B cell (primary cell): ENCODE results near the gene ZNF831. TPM values are rescaled to one million over a fixed set of nuclear protein-coding genes. Genes with fewer than 3 reads are reported as not detected.

Source experiments
- ATAC-seq: fragments of 200-7000 bp; cut with Tn5 transposase; one replicate; pipeline ENCODE4 v1.10.0; 2021; ENCODE audit warnings: low read depth, mild to moderate bottlenecking, moderate number of reproducible peaks, moderate library complexity
- CTCF ChIA-PET: fragments of 350-600 bp; sonication (Branson Sonifier 250); formaldehyde crosslinking; loops from one replicate; lab custom pipeline; 2021; ENCODE audit warnings: antibody characterized with exemption, inconsistent platforms; lab: Charles Lee
- POLR2A ChIA-PET: fragments of 350-600 bp; sonication (Branson Sonifier 250); formaldehyde crosslinking; loops from one replicate; lab custom pipeline; 2021; ENCODE audit warnings: antibody characterized with exemption; lab: Charles Lee
- DNase-seq: peaks from one replicate; pipeline ENCODE4 v3.0.0; 2013
- H2AFZ ChIP-seq: 2 replicates; pipeline ENCODE4 v1.6.1; 2012; ENCODE audit warnings: mild to moderate bottlenecking, low read depth, low read length; ENCODE audit not compliant: insufficient read depth, poor library complexity, severe bottlenecking
- H3K27ac ChIP-seq, 2 donors: 1 replicate in 1 of 2; 2 replicates in 1 of 2; pipeline ENCODE4 v1.5.1; 2012 to 2013; ENCODE audit warnings: low read length in 2 of 2, mild to moderate bottlenecking in 2 of 2, moderate library complexity in 1 of 2
- H3K27me3 ChIP-seq, 4 experiments: fragments of 200-600 bp in 1 of 4; sonication (generic) in 1 of 4; replicated peaks in 1 of 4; 1 replicate in 2 of 4; 2 replicates in 2 of 4; pipeline versions ENCODE4 v1.6.1 to v1.7.0; 2013 to 2016; ENCODE audit warnings: low read length in 3 of 4, mild to moderate bottlenecking in 2 of 4, mixed read lengths in 1 of 4, moderate library complexity in 1 of 4; ENCODE audit not compliant: insufficient read depth in 4 of 4, control insufficient read depth in 3 of 4; ENCODE audit errors: control extremely low read depth in 1 of 4
- H3K36me3 ChIP-seq, 2 experiments: replicated peaks in 1 of 2; 1 replicate in 1 of 2; 2 replicates in 1 of 2; pipeline versions ENCODE4 v1.6.1 to v1.7.1; 2013; ENCODE audit warnings: low read length in 1 of 2; ENCODE audit not compliant: insufficient read depth in 2 of 2, control insufficient read depth in 1 of 2; ENCODE audit errors: control extremely low read depth in 1 of 2, extremely low read depth in 1 of 2
- H3K4me1 ChIP-seq, 2 donors: fragments of 200-600 bp in 1 of 2; sonication (generic) in 1 of 2; 1 replicate in 1 of 2; 2 replicates in 1 of 2; pipeline versions ENCODE4 v1.5.1 to v1.6.1; 2013 to 2017; ENCODE audit warnings: low read length in 2 of 2; ENCODE audit not compliant: control insufficient read depth in 2 of 2, insufficient read depth in 2 of 2
- H3K4me2 ChIP-seq: replicated peaks from 2 replicates; pipeline ENCODE3; 2012; ENCODE audit warnings: mild to moderate bottlenecking, low read depth, low read length; ENCODE audit not compliant: poor library complexity, severe bottlenecking
- H3K4me3 ChIP-seq, 5 experiments: fragments of 200-600 bp in 1 of 5; sonication (generic) in 1 of 5; 1 replicate in 3 of 5; 2 replicates in 2 of 5; pipeline versions ENCODE4 v1.5.1 to v1.7.0; 2011 to 2016; ENCODE audit warnings: low read length in 4 of 5, mild to moderate bottlenecking in 4 of 5, low read depth in 2 of 5, control low read depth in 1 of 5, moderate library complexity in 1 of 5; ENCODE audit not compliant: insufficient read depth in 1 of 5; ENCODE audit errors: control extremely low read depth in 1 of 5, extremely low read depth in 1 of 5
- H3K79me2 ChIP-seq: fragments of 200-600 bp; sonication (generic); one replicate; pipeline ENCODE4 v1.6.0; 2016; ENCODE audit warnings: low read length; ENCODE audit not compliant: control insufficient read depth, insufficient read depth
- H3K9ac ChIP-seq: fragments of 200-600 bp; sonication (generic); 2 replicates; pipeline ENCODE4 v1.6.1; 2017; ENCODE audit warnings: mild to moderate bottlenecking, low read length, moderate library complexity
- H3K9me3 ChIP-seq, 3 donors: one replicate each; pipeline versions ENCODE4 v1.6.1 to v1.7.1; 2013; ENCODE audit warnings: low read length in 2 of 3; ENCODE audit not compliant: control insufficient read depth in 2 of 3, insufficient read depth in 1 of 3; ENCODE audit errors: control extremely low read depth in 1 of 3
- H4K20me1 ChIP-seq: 2 replicates; pipeline ENCODE4 v1.6.0; 2012; ENCODE audit warnings: mild to moderate bottlenecking, low read length; ENCODE audit not compliant: insufficient read depth, control insufficient read depth, poor library complexity, severe bottlenecking
- H3K27ac Mint-ChIP-seq: one replicate; pipeline ENCODE4 v1.8.0; 2021; ENCODE audit warnings: mixed read lengths
- H3K27me3 Mint-ChIP-seq: one replicate; pipeline ENCODE4 v1.8.0; 2021; ENCODE audit warnings: mixed read lengths
- H3K4me1 Mint-ChIP-seq: one replicate; pipeline ENCODE4 v1.8.0; 2021; ENCODE audit warnings: mixed read lengths
- H3K4me3 Mint-ChIP-seq: one replicate; pipeline ENCODE4 v1.8.0; 2021; ENCODE audit warnings: mixed read lengths
- H3K9me3 Mint-ChIP-seq: one replicate; pipeline ENCODE4 v1.8.0; 2022; ENCODE audit warnings: mixed read lengths; ENCODE audit not compliant: insufficient read depth
- CTCF ChIP-seq: fragments of 200-600 bp; IDR thresholded peaks from one replicate; pipeline ENCODE4 v1.8.0; 2022; ENCODE audit warnings: antibody characterized with exemption, mild to moderate bottlenecking
- EZH2 ChIP-seq: IDR thresholded peaks from 2 replicates; pipeline ENCODE4 v1.6.1; 2012; ENCODE audit warnings: borderline replicate concordance, low read depth, mild to moderate bottlenecking, moderate library complexity, low read length; ENCODE audit not compliant: insufficient read depth, poor library complexity, severe bottlenecking
- WGBS: methylation state at CpG from one replicate; pipeline ENCODE4 v1.1.5; 2013; ENCODE audit warnings: missing lambda C conversion rate; ENCODE audit not compliant: insufficient coverage; 5-methylcytosine and 5-hydroxymethylcytosine counted together
- intact Hi-C: fragments of 100-400 bp; cut with micrococcal nuclease; formaldehyde crosslinking; loops from one replicate; pipeline ENCODE4 v1.10.0; 2022
- polyA plus RNA-seq: library from polyadenylated mRNA; depleted of rRNA; stranded (reverse); fragments of >200 nt; gene quantifications from 2 replicates; pipeline ENCODE4 v1.2.3, GENCODE V29; 2012
- total RNA-seq, 2 donors: library from RNA; stranded (reverse); fragments of 120-200 nt in 1 of 2; gene quantifications; 1 replicate in 1 of 2; 2 replicates in 1 of 2; pipeline versions ENCODE4 v1.2.3 to v1.2.4, GENCODE V29; 2013 to 2022

Gene ZNF831
- total and polyA plus RNA-seq, 2 donors (not counting 1 experiment from before 2014, with no cell fraction given): 1.7 to 14.1 TPM

GRCh38 chr20:59214073-59214472 is 50.5 kb downstream of the ZNF831 start:
- Mint-ChIP-seq H3K4me1 (no peaks in the 10 kb centered on the region), H3K4me3 (no peak overlapping the region), H3K27ac (no peak overlapping the region), H3K9me3 (no peaks in the 10 kb centered on the region), H3K27me3 (no peaks in the 10 kb centered on the region)
- intact Hi-C loops: no loop called here
- WGBS: 100% methylated on average over 3 of the region's 4 CpGs
- Histone ChIP-seq H3K4me3 (no peak overlapping the region), H3K79me2 (no peaks in the 10 kb centered on the region), H3K4me1 (no peaks in the 10 kb centered on the region), H3K9ac (no peak overlapping the region), H4K20me1 (no peaks in the 10 kb centered on the region), H3K27ac (no peak overlapping the region), H3K9me3 (no peaks in the 10 kb centered on the region), H3K27me3 (no peaks in the 10 kb centered on the region), H2AFZ (no peak overlapping the region), H3K36me3 (peaks cover 0 to 13% of the 10 kb centered on the region in 2 experiments), H3K4me2 (no peak overlapping the region)
- ATAC-seq (no peak), DNase-seq (no peak)
- ChIA-PET POLR2A (no interaction called here), CTCF (interaction anchor here (1.7 to 17.9 kb wide), 3 partner anchors 128 to 347 kb away, joined by 5 to 435 read pairs (median 10); no protein-coding TSS in a partner anchor)
- TF ChIP-seq CTCF: no peak
- no peak for TF ChIP-seq EZH2

DNA sequence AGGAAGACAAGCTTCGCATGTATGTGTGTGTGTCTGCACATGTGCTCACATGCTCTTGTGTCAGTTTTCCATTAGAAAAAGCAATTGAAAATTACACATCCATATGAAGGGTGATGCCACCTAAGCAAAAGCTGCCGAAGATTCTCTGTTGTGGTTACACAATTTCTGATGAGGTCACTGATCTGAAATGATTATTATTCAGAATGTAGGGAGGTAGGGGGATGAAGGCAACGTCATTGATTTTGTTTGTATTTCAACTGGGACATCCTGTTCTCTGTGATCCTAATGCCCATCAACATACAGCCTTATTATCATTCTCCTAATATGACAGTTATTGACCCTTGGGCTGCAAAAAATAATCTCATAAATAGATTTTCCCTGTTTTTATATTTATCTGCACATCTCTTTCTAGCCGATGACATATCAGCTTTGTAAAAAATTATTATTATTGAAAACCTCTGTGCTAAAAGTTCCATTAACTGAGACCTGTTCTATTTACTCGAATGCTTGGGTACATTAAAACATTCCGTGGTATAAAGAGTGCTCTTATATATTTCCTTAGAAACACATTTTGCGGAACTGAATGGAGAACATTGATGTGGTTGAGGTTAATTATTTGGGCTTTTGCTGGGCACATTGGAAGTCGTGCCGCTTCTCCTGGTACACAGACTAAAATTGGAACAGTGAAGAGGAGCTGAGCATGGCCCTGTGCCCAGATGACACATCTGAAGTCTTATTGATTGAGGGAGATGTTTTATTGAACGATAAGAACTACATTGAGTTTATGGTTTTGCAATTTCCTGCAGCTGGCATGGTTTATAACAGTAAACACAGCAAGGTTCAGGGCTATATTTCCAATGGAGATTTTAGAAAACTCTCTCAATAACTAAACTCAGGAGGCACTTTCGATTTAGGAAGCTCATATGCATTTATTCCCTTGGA is 51.3 kb downstream of the ZNF831 start:
- H3K9ac ChIP-seq: no peak overlapping the region
- no peak overlapping the region for H2AFZ ChIP-seq
- intact Hi-C loops: no loop called here

More for the DNA sequence above, 51.3 kb downstream of the ZNF831 start:
- Histone ChIP-seq H3K27ac (no peak overlapping the region), H3K4me1 (no peaks in the 10 kb centered on the region), H3K79me2 (no peaks in the 10 kb centered on the region), H3K36me3 (peaks cover 0 to 9% of the 10 kb centered on the region in 2 experiments), H4K20me1 (no peaks in the 10 kb centered on the region), H3K9me3 (no peaks in the 10 kb centered on the region), H3K27me3 (no peaks in the 10 kb centered on the region), H3K4me2 (no peak overlapping the region), H3K4me3 (no peak overlapping the region)
- no peak for TF ChIP-seq CTCF
- no peak for TF ChIP-seq EZH2
- ATAC-seq (no peak), DNase-seq (no peak)
- no peaks in the 10 kb centered on the region for H3K27me3 Mint-ChIP-seq
- no peak overlapping the region for H3K27ac Mint-ChIP-seq
- no peaks in the 10 kb centered on the region for H3K4me1 Mint-ChIP-seq
- CTCF ChIA-PET: interaction anchor here (1.2 to 17.9 kb wide), 3 partner anchors 127 to 345 kb away, joined by 6 to 435 read pairs (median 10); no protein-coding TSS in a partner anchor
- H3K4me3 Mint-ChIP-seq: no peak overlapping the region
- no peaks in the 10 kb centered on the region for H3K9me3 Mint-ChIP-seq
- 90% methylated on average over 3 of the region's 11 CpGs for WGBS
- POLR2A ChIA-PET: no interaction called here
